Measurements from ENCODE around the gene DLK2. TPM values are rescaled to one million over a fixed set of nuclear protein-coding genes. Genes with fewer than 3 reads are reported as not detected.
A peak's percentile ranks its signal among the peaks of the same experiment; 100 is the strongest.
"Not testable (repeated sequence)": the region's sequence is repeated elsewhere in the genome, so short reads cannot be mapped to it uniquely, and the experiment has no call there.

Gene DLK2
- polyA plus RNA-seq (ENCODE audit: insufficient read length): 1.9 TPM

GRCh38 chr6:43455531-43456428 lies at the start of gene DLK2:
TSS of gene DLK2 (minus strand) at chr6:43455548. CDS start at chr6:43454825, 723 bp downstream.
- DNase-seq: no peak

GRCh38 chr6:43503443-43503842 lies 48.1 kb upstream of the DLK2 start:
- no peak for DNase-seq

GRCh38 chr6:43502666-43503065 lies 47.3 kb upstream of the DLK2 start:
- no peak for DNase-seq

GRCh38 chr6:43500921-43501320 lies 45.6 kb upstream of the DLK2 start:
- DNase-seq: no peak

- no peak for DNase-seq
Observed at GRCh38 chr6:43499028-43499815, 43.9 kb upstream of the DLK2 start.

- not testable (repeated sequence) for DNase-seq
Observed at GRCh38 chr6:43498291-43498690, 42.9 kb upstream of the DLK2 start.

GRCh38 chr6:43497689-43498088 lies 42.3 kb upstream of the DLK2 start:
- DNase-seq: no peak

GRCh38 chr6:43497129-43497396 lies 41.7 kb upstream of the DLK2 start:
- DNase-seq: no peak

GRCh38 chr6:43496370-43497128 lies 41.2 kb upstream of the DLK2 start:
- DNase-seq: no peak

- no peak for DNase-seq
Observed at GRCh38 chr6:43495409-43495941, 40.1 kb upstream of the DLK2 start.

GRCh38 chr6:43494766-43495165 lies 39.4 kb upstream of the DLK2 start:
- no peak for DNase-seq

- no peak for DNase-seq
Observed at GRCh38 chr6:43494321-43494720, 39.0 kb upstream of the DLK2 start.

- no peak for DNase-seq
Observed at GRCh38 chr6:43493833-43494232, 38.5 kb upstream of the DLK2 start.

GRCh38 chr6:43493230-43493629 lies 37.9 kb upstream of the DLK2 start:
- DNase-seq: no peak

- DNase-seq: no peak
Observed at GRCh38 chr6:43492673-43493072, 37.3 kb upstream of the DLK2 start.

- peak; percentile 53 for DNase-seq
Observed at GRCh38 chr6:43491750-43492661, 36.7 kb upstream of the DLK2 start.

- no peak for DNase-seq
Observed at GRCh38 chr6:43490523-43490939, 35.2 kb upstream of the DLK2 start.

GRCh38 chr6:43489277-43490072 lies 34.1 kb upstream of the DLK2 start:
- DNase-seq: peak; percentile 19

- no peak for DNase-seq
Observed at GRCh38 chr6:43488667-43489276, 33.4 kb upstream of the DLK2 start.

GRCh38 chr6:43481591-43482236 lies 26.4 kb upstream of the DLK2 start:
- no peak for DNase-seq
